Activated CD8-positive, alpha-beta memory T cell treated with anti-CD3 and anti-CD28 coated beads, Interleukin-2, amount 50 U/mL, for 48 hours (primary cell): ENCODE data around the gene TACC2.

ENCODE experiments used
- DNase-seq: peaks from one replicate; pipeline ENCODE4 v3.0.0-alpha.2; 2020

The TACC2 gene

GRCh38 chr10:122303271-122304053 lies 314.5 kb downstream of the TACC2 start:
- DNase-seq = no peak
